LNCAP (cell line): Measurements from ENCODE around the gene EIF4ENIF1.

ENCODE experiments used
- CTCF ChIP-seq: fragments of 450-650 bp; IDR thresholded peaks from 2 replicates; pipeline ENCODE4 v1.5.1; 2017; ENCODE audit warnings: mild to moderate bottlenecking

EIF4ENIF1 gene

GRCh38 chr22:31425331-31426050 is 64.2 kb downstream of the EIF4ENIF1 start:
- TF ChIP-seq CTCF: no peak

GRCh38 chr22:31400023-31400397 is 89.6 kb downstream of the EIF4ENIF1 start:
- no peak for TF ChIP-seq CTCF

- no peak for TF ChIP-seq CTCF
These were observed 90.2 kb downstream of the EIF4ENIF1 start, which contains the start of gene DRG1 for GRCh38 chr22:31399211-31400022. DRG1 (plus strand) TSS chr22:31399604; CDS start chr22:31399684, 80 bp downstream.

GRCh38 chr22:31398231-31398630 is 91.4 kb downstream of the EIF4ENIF1 start:
- no peak for TF ChIP-seq CTCF

GRCh38 chr22:31394326-31394725 is 95.3 kb downstream of the EIF4ENIF1 start:
- TF ChIP-seq CTCF: no peak

GRCh38 chr22:31393893-31394292 is 95.7 kb downstream of the EIF4ENIF1 start:
- no peak for TF ChIP-seq CTCF
